Motor neuron (in vitro differentiated cells): Measurements from ENCODE around the gene EPS8L2. TPM values are rescaled to one million over a fixed set of nuclear protein-coding genes. Genes with fewer than 3 reads are reported as not detected.
"Not testable (repeated sequence)": the region's sequence is repeated elsewhere in the genome, so short reads cannot be mapped to it uniquely, and the experiment has no call there.

Source experiments
- ATAC-seq, 8 experiments: fragments of 200-7000 bp; cut with Tn5 transposase; replicated peaks in 6 of 8; 2 replicates each; pipeline ENCODE4 v1.8.0; 2021; ENCODE audit warnings: mild to moderate bottlenecking in 8 of 8, moderate library complexity in 8 of 8
- H3K27ac ChIP-seq, 2 donors: fragments of 250-450 bp; sonication (Bioruptor Pico); 2 replicates each; pipeline ENCODE4 v1.9.0; 2021; ENCODE audit warnings: antibody characterized with exemption in 2 of 2, mild to moderate bottlenecking in 2 of 2, moderate library complexity in 1 of 2
- H3K4me1 ChIP-seq, 2 donors: fragments of 250-450 bp; sonication (Bioruptor Pico); replicated peaks in 1 of 2; 2 replicates each; pipeline ENCODE4 v1.6.1; 2021; ENCODE audit warnings: antibody characterized with exemption in 2 of 2, mild to moderate bottlenecking in 2 of 2, moderate library complexity in 1 of 2
- H3K4me3 ChIP-seq, 5 donors: fragments of 250-450 bp; sonication (Bioruptor Pico); 2 replicates each; pipeline ENCODE4 v1.9.0; 2021; ENCODE audit warnings: antibody characterized with exemption in 5 of 5, mild to moderate bottlenecking in 5 of 5, moderate library complexity in 4 of 5
- WGBS, 10 experiments: fragments of 450-650 bp; shearing (Covaris generic); methylation state at CpG; one replicate each; pipeline ENCODE4 v1.0.0; 2022; 5-methylcytosine and 5-hydroxymethylcytosine counted together
- in situ Hi-C, 9 experiments: fragments of 400-800 bp; cut with MboI; loops; one replicate each; pipeline ENCODE4 v1.15.0; 2021; ENCODE audit warnings: low sequenced_read_pairs in 9 of 9, low pct_unique_long_range_greater_than_20kb in 2 of 9; ENCODE audit not compliant: unreplicated experiment in 9 of 9
- total RNA-seq, 8 experiments: library from RNA; unstranded; fragments of 300-600 nt; gene quantifications; 2 replicates each; pipeline versions ENCODE4 v1.2.3 to v1.2.4, GENCODE V29; 2022

The EPS8L2 gene
- total RNA-seq, 8 experiments from 2014 or later, result 1.2 to 41.9 (median 7.9) TPM

DNA sequence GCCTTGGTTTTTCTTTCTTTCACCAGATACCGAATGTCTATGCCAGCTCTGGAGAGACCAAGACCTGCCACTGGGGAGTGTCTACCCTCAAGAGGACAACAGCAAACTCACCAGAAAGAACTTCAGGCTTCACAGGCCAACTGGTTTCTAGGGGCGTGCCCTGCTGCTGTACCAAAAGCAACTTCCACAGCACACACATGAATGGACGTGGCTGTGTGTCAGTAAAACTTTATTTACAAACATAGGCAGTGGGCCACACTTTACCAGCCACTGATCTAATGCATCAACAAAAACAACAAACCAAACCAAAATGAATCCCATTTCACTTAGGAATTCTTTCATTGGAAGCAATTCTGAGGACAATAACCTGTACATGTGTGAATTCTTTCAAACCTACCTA lies 27.7 kb upstream of the EPS8L2 start:
- 80 to 100% (median 100%) methylated on average over 1 to 3 of the region's 3 CpGs; no CpG with 5 or more reads in 4 of the 10 experiments for WGBS, 10 experiments
- no peak for ATAC-seq
- H3K4me3 ChIP-seq, result no peak overlapping the region
- H3K27ac ChIP-seq, result no peak overlapping the region
- no peaks in the 10 kb centered on the region for H3K4me1 ChIP-seq
- in situ Hi-C loops, result no loop called here

DNA sequence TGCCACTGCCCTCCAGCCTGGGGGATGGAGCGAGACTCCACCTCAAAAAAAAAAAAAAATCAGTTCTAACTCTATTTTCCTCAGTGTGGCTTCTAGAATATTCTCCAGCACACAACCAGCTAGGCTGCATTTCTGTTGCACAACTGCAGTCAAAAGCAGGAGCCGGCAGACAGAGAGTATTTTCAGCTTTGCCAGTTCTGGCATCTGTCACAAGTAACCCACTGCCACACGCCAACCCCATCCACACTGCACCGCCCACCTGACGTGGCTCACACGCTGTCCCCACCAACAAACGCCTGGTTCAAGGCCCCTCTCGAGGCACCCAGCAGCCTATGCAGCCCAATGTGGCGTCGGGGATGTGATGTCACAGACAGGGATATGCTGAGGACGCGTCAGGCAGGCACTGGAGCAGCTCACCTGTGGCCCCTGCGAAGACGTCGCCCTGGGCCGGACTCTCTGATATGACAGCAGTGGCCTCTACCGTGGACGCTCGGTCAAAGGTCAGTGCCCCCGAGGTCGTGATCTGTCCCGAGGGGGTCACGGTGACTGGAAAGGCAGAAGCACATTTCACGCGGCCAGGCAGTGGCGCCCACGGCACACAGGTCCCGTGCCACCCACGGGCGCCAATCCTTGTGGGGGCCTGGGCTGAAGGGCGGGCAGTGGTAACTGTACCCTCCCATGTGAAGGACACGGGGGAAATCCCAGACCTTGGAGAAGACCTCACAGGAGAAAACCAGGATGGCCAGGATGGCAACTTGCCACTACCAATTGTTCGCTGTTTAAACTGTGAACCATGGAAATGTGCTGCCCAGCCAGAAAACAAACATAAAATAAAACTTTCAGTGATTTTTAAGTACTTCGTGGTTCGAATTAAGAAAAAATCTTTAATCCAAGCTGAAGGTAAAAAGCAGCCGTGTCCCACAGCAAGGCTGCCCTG lies 26.5 kb upstream of the EPS8L2 start:
- 88 to 100% (median 99%) methylated on average over 1 to 13 of the region's 36 CpGs; no CpG with 5 or more reads in 2 of the 10 experiments for WGBS, 10 experiments
- Histone ChIP-seq H3K4me1 (no peaks in the 10 kb centered on the region), H3K4me3 (no peak overlapping the region), H3K27ac (no peak overlapping the region)
- in situ Hi-C loops, result no loop called here
- ATAC-seq, result no peak

GRCh38 chr11:680476-680875 lies 25.6 kb upstream of the EPS8L2 start:
- no peaks in the 10 kb centered on the region for H3K4me1 ChIP-seq
- ATAC-seq, result no peak
- 50 to 89% (median 81%) methylated on average over 1 to 6 of the region's 19 CpGs; no CpG with 5 or more reads in 5 of the 10 experiments for WGBS, 10 experiments
- in situ Hi-C loops, result no loop called here
- H3K4me3 ChIP-seq, result no peak overlapping the region
- no peak overlapping the region for H3K27ac ChIP-seq

- no peak overlapping the region for H3K4me3 ChIP-seq
- no peaks in the 10 kb centered on the region for H3K4me1 ChIP-seq
- WGBS, 10 experiments, result 60 to 100% (median 82%) methylated on average over 1 to 4 of the region's 13 CpGs; no CpG with 5 or more reads in 4 of the 10 experiments
- H3K27ac ChIP-seq, result no peak overlapping the region
- no peak for ATAC-seq
- in situ Hi-C loops, result no loop called here
These were observed 25.1 kb upstream of the EPS8L2 start for GRCh38 chr11:680970-681369.

- no peak overlapping the region for H3K27ac ChIP-seq
- no peak overlapping the region for H3K4me3 ChIP-seq
- ATAC-seq, result no peak
- in situ Hi-C loops, result no loop called here
- H3K4me1 ChIP-seq, result no peaks in the 10 kb centered on the region
- WGBS, 10 experiments, result 84 to 100% (median 94%) methylated on average over 1 to 12 of the region's 30 CpGs
These were observed 19.4 kb upstream of the EPS8L2 start for GRCh38 chr11:686451-687243.

- Histone ChIP-seq H3K4me1 (peaks cover under 1% of the 10 kb centered on the region in 2 donors), H3K27ac (no peak overlapping the region), H3K4me3 (no peak overlapping the region)
- ATAC-seq, result no peak
- 78 to 100% (median 92%) methylated on average over 4 to 11 of the region's 13 CpGs; no CpG with 5 or more reads in 4 of the 10 experiments for WGBS, 10 experiments
- in situ Hi-C loops, result no loop called here
These were observed 18.3 kb upstream of the EPS8L2 start for GRCh38 chr11:687751-688150.

DNA sequence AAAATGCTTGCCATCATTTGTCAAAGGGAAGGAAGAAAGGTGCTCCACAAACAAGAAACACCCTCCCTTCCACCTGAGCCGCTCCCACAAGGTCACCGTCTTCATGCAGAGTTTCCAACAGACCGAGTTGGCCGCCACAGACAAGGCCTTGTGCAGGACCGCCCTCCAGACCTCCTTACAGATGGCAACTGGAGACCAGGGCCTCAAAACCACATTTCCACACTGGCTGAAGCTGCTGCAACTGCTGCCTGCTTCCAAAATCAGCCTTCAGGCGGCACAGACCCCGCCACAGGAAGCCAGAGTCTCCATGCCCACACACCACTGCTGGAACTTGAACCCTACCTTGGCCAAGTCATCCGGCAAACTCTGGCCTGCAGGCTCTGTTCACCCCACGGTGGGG lies 17.4 kb upstream of the EPS8L2 start:
- no peak for ATAC-seq
- WGBS, 10 experiments, result 80 to 100% (median 95%) methylated on average over 1 to 7 of the region's 9 CpGs; no CpG with 5 or more reads in 3 of the 10 experiments
- no peak overlapping the region for H3K4me3 ChIP-seq
- H3K27ac ChIP-seq, result no peak overlapping the region
- H3K4me1 ChIP-seq, result peaks cover 10% of the 10 kb centered on the region in 2 donors
- in situ Hi-C loops, result no loop called here

- no peak overlapping the region for H3K4me3 ChIP-seq
- no peak for ATAC-seq
- 80 to 100% (median 92%) methylated on average over 1 to 2 of the region's 7 CpGs; no CpG with 5 or more reads in 5 of the 10 experiments for WGBS, 10 experiments
These were observed 16.4 kb upstream of the EPS8L2 start for GRCh38 chr11:689625-690024.

GRCh38 chr11:690244-690643 lies 15.8 kb upstream of the EPS8L2 start:
- H3K4me3 ChIP-seq, in situ Hi-C loops, H3K27ac ChIP-seq, ATAC-seq: not testable (repeated sequence)
- WGBS, 10 experiments, result 100% methylated on average over 1 of the region's 3 CpGs; no CpG with 5 or more reads in 9 of the 10 experiments
- peaks cover 15% of the 10 kb centered on the region in 2 donors for H3K4me1 ChIP-seq

More at GRCh38 chr11:689625-690024, 16.4 kb upstream of the EPS8L2 start:
- peaks cover 15% of the 10 kb centered on the region in 2 donors for H3K4me1 ChIP-seq
- in situ Hi-C loops, result no loop called here
- H3K27ac ChIP-seq, result no peak overlapping the region

GRCh38 chr11:690738-691633 lies 15.0 kb upstream of the EPS8L2 start:
- no peak overlapping the region for H3K4me3 ChIP-seq
- 20 to 87% (median 70%) methylated on average over 2 to 6 of the region's 27 CpGs; no CpG with 5 or more reads in 6 of the 10 experiments for WGBS, 10 experiments
- peaks cover 15% of the 10 kb centered on the region in 2 donors for H3K4me1 ChIP-seq
- in situ Hi-C loops, result no loop called here
- no peak overlapping the region for H3K27ac ChIP-seq
- no peak for ATAC-seq

- H3K27ac ChIP-seq, result no peak overlapping the region
- no peak for ATAC-seq
- WGBS, 10 experiments, result 20 to 100% (median 86%) methylated on average over 1 to 7 of the region's 18 CpGs; no CpG with 5 or more reads in 4 of the 10 experiments
- peaks cover 15 to 18% of the 10 kb centered on the region in 2 donors for H3K4me1 ChIP-seq
- H3K4me3 ChIP-seq, result no peak overlapping the region
- in situ Hi-C loops, result no loop called here
These were observed 14.1 kb upstream of the EPS8L2 start for GRCh38 chr11:691710-692590.
